Liver (tissue), 9 donors: ENCODE data around the gene MLLT3. TPM values are rescaled to one million over a fixed set of nuclear protein-coding genes. Genes with fewer than 3 reads are reported as not detected.

Experiments
- DNase-seq: peaks from one replicate; pipeline ENCODE4 v3.0.0-alpha.2; 2017; ENCODE audit warnings: low spot score
- H3K27ac ChIP-seq, 2 donors: one replicate each; pipeline ENCODE4 v1.7.0; 2013; ENCODE audit warnings: inconsistent platforms in 2 of 2, low read length in 2 of 2, control low read depth in 1 of 2, low read depth in 1 of 2, mild to moderate bottlenecking in 1 of 2
- H3K27me3 ChIP-seq, 4 donors: one replicate each; pipeline versions ENCODE4 v1.6.1 to v1.7.0; 2013; ENCODE audit warnings: low read length in 3 of 4, inconsistent platforms in 1 of 4, mild to moderate bottlenecking in 1 of 4, moderate library complexity in 1 of 4; ENCODE audit not compliant: control insufficient read depth in 4 of 4, insufficient read depth in 4 of 4
- H3K36me3 ChIP-seq, 4 donors: one replicate each; pipeline versions ENCODE4 v1.6.1 to v1.7.0; 2013; ENCODE audit warnings: low read length in 3 of 4, mild to moderate bottlenecking in 3 of 4, low read depth in 1 of 4, moderate library complexity in 1 of 4; ENCODE audit not compliant: control insufficient read depth in 4 of 4, insufficient read depth in 3 of 4
- H3K4me1 ChIP-seq, 4 donors: one replicate each; pipeline versions ENCODE4 v1.6.1 to v1.7.0; 2013; ENCODE audit warnings: low read length in 3 of 4, mild to moderate bottlenecking in 3 of 4, moderate library complexity in 1 of 4; ENCODE audit not compliant: control insufficient read depth in 4 of 4, insufficient read depth in 4 of 4
- H3K4me3 ChIP-seq, 3 donors: one replicate each; pipeline versions ENCODE4 v1.6.1 to v1.7.0; 2013; ENCODE audit warnings: low read length in 3 of 3, control low read depth in 1 of 3, low read depth in 1 of 3, mild to moderate bottlenecking in 1 of 3
- H3K9ac ChIP-seq, 2 donors: one replicate each; pipeline ENCODE4 v1.7.0; 2013; ENCODE audit warnings: low read length in 2 of 2, mild to moderate bottlenecking in 2 of 2, moderate library complexity in 2 of 2, control low read depth in 1 of 2, low read depth in 1 of 2
- H3K9me3 ChIP-seq, 4 donors: one replicate each; pipeline versions ENCODE4 v1.6.1 to v1.7.0; 2013; ENCODE audit warnings: low read length in 3 of 4; ENCODE audit not compliant: control insufficient read depth in 4 of 4
- FOXA1 ChIP-seq: IDR thresholded peaks from 2 replicates; pipeline ENCODE4 v1.6.1; 2016; ENCODE audit warnings: antibody characterized with exemption
- GABPA ChIP-seq, 2 donors: IDR thresholded peaks in 1 of 2; conservative IDR thresholded peaks in 1 of 2; 2 replicates each; pipeline ENCODE4 v1.6.1; 2016; ENCODE audit warnings: antibody characterized with exemption in 2 of 2, mild to moderate bottlenecking in 1 of 2, moderate library complexity in 1 of 2
- HNF4A ChIP-seq, 2 donors: conservative IDR thresholded peaks; 2 replicates each; pipeline ENCODE4 v1.6.1; 2016; ENCODE audit warnings: antibody characterized with exemption in 2 of 2, mild to moderate bottlenecking in 2 of 2
- HNF4G ChIP-seq: IDR thresholded peaks from 2 replicates; pipeline ENCODE4 v1.6.1; 2016; ENCODE audit warnings: antibody characterized with exemption
- JUND ChIP-seq, 2 donors: IDR thresholded peaks; 2 replicates each; pipeline ENCODE4 v1.6.1; 2016; ENCODE audit warnings: antibody characterized with exemption in 2 of 2
- NR2F2 ChIP-seq: IDR thresholded peaks from 2 replicates; pipeline ENCODE4 v1.6.1; 2016; ENCODE audit warnings: antibody characterized with exemption
- RAD21 ChIP-seq, 2 donors: IDR thresholded peaks; 2 replicates each; pipeline ENCODE4 v1.6.1; 2016; ENCODE audit warnings: antibody characterized with exemption in 2 of 2, mild to moderate bottlenecking in 2 of 2
- RXRA ChIP-seq, 2 donors: IDR thresholded peaks; 2 replicates each; pipeline ENCODE4 v1.6.1; 2017 to 2018; ENCODE audit warnings: antibody characterized with exemption in 2 of 2, mild to moderate bottlenecking in 1 of 2
- SP1 ChIP-seq: IDR thresholded peaks from 2 replicates; pipeline ENCODE4 v1.6.1; 2018; ENCODE audit warnings: antibody characterized with exemption, mild to moderate bottlenecking
- TAF1 ChIP-seq: conservative IDR thresholded peaks from 2 replicates; pipeline ENCODE4 v1.6.1; 2016; ENCODE audit warnings: antibody characterized with exemption, mild to moderate bottlenecking
- YY1 ChIP-seq: IDR thresholded peaks from 2 replicates; pipeline ENCODE4 v1.6.1; 2016; ENCODE audit warnings: antibody characterized with exemption, mild to moderate bottlenecking
- WGBS: extraction: QIAGEN DNeasy Blood & Tissue Kit; methylation state at CpG from one replicate; pipeline ENCODE4 v1.1.7; 2013; 5-methylcytosine and 5-hydroxymethylcytosine counted together
- polyA plus RNA-seq, 2 donors: library from polyadenylated mRNA; stranded (reverse) in 1 of 2; unstranded in 1 of 2; fragments of 200-250 nt in 1 of 2; fragments of >200 nt in 1 of 2; fragmentation: Nextera tagmentation in 1 of 2; extraction: Ambion mirVana in 1 of 2; gene quantifications; one replicate each; pipeline versions ENCODE4 v1.2.1 to v1.2.3, GENCODE V29; 2013 to 2015
- total RNA-seq, 2 donors: library from RNA; depleted of rRNA; stranded (reverse); fragments of >200 nt; gene quantifications; one replicate each; pipeline ENCODE4 v1.2.3, GENCODE V29; 2014
- TF ChIP-seq, protein P1 (sequence below): fragments of 150-350 bp; IDR thresholded peaks from 2 replicates; pipeline ENCODE4 v1.5.1; 2017; ENCODE audit warnings: improper control_type of control experiment, low read depth, low read length; ENCODE audit not compliant: missing input control
- TF ChIP-seq, protein P2 (sequence below): IDR thresholded peaks from 2 replicates; pipeline ENCODE4 v1.6.1; 2016; ENCODE audit warnings: antibody characterized with exemption, mild to moderate bottlenecking
- TF ChIP-seq, protein P3 (sequence below): IDR thresholded peaks from 2 replicates; pipeline ENCODE4 v1.6.1; 2016; ENCODE audit warnings: antibody characterized with exemption
- TF ChIP-seq, protein P4 (sequence below): IDR thresholded peaks from 2 replicates; pipeline ENCODE4 v1.6.1; 2016; ENCODE audit warnings: antibody characterized with exemption
- TF ChIP-seq, protein P5 (sequence below): IDR thresholded peaks from 2 replicates; pipeline ENCODE4 v1.6.1; 2016; ENCODE audit warnings: antibody characterized with exemption
- donor health status: healthy.
- donor health status: healthy.
- donor health status: healthy.
- donor health status: healthy.
- donor health status: healthy.

MLLT3 gene
- total and polyA plus RNA-seq, 4 donors, result 0.79 to 25.5 (median 1.3) TPM

DNA sequence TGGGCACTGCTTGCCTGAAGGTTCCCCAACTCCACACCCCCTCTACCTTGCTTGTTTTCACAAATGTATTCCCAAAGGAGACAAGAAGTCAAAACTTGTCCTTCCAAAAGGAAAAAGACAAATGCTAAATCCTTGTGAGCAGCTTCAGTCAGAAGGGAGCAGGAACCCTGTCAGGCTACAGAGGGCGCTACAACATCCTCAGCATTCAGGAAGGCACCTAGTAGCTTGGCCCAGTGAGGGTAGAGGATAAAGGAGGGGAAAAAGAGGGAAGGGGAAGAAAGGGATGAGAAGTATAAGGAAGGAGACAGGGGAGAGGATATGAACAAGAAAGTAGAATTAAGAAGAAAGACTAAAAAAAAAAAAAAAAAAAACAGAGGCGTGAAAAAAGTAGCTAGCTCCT is 97.5 kb downstream of the MLLT3 start:
- Histone ChIP-seq H3K4me1 (peaks cover 0 to 3% (median 0%) of the 10 kb centered on the region in 4 donors), H3K9me3 (no peaks in the 10 kb centered on the region), H3K9ac (no peak overlapping the region), H3K36me3 (no peaks in the 10 kb centered on the region), H3K4me3 (no peak overlapping the region), H3K27ac (no peak overlapping the region), H3K27me3 (no peaks in the 10 kb centered on the region)
- 80% methylated on average over 2 of the region's 2 CpGs for WGBS
- TF ChIP-seq TAF1 (no peak), JUND (IDR thresholded peaks at IDR 0.05) (no peak), HNF4A (conservative IDR thresholded peaks at IDR 0.05) (no peak), RAD21 (IDR thresholded peaks at IDR 0.05) (no peak), SP1 (no peak), NR2F2 (no peak), HNF4G (no peak)
- TF ChIP-seq, protein P1, sequence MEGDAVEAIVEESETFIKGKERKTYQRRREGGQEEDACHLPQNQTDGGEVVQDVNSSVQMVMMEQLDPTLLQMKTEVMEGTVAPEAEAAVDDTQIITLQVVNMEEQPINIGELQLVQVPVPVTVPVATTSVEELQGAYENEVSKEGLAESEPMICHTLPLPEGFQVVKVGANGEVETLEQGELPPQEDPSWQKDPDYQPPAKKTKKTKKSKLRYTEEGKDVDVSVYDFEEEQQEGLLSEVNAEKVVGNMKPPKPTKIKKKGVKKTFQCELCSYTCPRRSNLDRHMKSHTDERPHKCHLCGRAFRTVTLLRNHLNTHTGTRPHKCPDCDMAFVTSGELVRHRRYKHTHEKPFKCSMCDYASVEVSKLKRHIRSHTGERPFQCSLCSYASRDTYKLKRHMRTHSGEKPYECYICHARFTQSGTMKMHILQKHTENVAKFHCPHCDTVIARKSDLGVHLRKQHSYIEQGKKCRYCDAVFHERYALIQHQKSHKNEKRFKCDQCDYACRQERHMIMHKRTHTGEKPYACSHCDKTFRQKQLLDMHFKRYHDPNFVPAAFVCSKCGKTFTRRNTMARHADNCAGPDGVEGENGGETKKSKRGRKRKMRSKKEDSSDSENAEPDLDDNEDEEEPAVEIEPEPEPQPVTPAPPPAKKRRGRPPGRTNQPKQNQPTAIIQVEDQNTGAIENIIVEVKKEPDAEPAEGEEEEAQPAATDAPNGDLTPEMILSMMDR, result no peak
- TF ChIP-seq, protein P2, sequence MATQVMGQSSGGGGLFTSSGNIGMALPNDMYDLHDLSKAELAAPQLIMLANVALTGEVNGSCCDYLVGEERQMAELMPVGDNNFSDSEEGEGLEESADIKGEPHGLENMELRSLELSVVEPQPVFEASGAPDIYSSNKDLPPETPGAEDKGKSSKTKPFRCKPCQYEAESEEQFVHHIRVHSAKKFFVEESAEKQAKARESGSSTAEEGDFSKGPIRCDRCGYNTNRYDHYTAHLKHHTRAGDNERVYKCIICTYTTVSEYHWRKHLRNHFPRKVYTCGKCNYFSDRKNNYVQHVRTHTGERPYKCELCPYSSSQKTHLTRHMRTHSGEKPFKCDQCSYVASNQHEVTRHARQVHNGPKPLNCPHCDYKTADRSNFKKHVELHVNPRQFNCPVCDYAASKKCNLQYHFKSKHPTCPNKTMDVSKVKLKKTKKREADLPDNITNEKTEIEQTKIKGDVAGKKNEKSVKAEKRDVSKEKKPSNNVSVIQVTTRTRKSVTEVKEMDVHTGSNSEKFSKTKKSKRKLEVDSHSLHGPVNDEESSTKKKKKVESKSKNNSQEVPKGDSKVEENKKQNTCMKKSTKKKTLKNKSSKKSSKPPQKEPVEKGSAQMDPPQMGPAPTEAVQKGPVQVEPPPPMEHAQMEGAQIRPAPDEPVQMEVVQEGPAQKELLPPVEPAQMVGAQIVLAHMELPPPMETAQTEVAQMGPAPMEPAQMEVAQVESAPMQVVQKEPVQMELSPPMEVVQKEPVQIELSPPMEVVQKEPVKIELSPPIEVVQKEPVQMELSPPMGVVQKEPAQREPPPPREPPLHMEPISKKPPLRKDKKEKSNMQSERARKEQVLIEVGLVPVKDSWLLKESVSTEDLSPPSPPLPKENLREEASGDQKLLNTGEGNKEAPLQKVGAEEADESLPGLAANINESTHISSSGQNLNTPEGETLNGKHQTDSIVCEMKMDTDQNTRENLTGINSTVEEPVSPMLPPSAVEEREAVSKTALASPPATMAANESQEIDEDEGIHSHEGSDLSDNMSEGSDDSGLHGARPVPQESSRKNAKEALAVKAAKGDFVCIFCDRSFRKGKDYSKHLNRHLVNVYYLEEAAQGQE, result no peak
- TF ChIP-seq, protein P3, sequence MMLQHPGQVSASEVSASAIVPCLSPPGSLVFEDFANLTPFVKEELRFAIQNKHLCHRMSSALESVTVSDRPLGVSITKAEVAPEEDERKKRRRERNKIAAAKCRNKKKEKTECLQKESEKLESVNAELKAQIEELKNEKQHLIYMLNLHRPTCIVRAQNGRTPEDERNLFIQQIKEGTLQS, result no peak
- TF ChIP-seq, protein P4, sequence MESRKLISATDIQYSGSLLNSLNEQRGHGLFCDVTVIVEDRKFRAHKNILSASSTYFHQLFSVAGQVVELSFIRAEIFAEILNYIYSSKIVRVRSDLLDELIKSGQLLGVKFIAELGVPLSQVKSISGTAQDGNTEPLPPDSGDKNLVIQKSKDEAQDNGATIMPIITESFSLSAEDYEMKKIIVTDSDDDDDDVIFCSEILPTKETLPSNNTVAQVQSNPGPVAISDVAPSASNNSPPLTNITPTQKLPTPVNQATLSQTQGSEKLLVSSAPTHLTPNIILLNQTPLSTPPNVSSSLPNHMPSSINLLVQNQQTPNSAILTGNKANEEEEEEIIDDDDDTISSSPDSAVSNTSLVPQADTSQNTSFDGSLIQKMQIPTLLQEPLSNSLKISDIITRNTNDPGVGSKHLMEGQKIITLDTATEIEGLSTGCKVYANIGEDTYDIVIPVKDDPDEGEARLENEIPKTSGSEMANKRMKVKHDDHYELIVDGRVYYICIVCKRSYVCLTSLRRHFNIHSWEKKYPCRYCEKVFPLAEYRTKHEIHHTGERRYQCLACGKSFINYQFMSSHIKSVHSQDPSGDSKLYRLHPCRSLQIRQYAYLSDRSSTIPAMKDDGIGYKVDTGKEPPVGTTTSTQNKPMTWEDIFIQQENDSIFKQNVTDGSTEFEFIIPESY, result no peak
- TF ChIP-seq, protein P5, sequence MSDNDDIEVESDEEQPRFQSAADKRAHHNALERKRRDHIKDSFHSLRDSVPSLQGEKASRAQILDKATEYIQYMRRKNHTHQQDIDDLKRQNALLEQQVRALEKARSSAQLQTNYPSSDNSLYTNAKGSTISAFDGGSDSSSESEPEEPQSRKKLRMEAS, result no peak
- no peak for DNase-seq

DNA sequence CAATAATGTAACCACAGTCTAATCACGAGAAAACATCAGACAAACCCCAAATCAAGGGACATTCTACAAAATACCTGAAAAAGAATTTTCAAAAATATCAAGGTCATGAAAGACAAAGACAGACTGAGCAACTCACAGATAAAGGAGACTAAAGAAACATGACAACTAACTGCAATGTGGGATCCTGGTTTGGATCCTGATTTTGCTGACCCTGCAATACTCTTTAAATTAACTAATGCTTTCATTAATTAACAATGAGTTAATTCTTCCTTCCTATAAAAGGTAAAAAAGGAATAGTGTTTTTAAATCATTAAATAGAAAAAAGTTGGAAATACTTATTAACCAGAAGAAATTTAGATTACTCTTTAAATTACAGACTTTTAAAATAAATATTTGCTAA is 103.6 kb downstream of the MLLT3 start:
- H3K4me1 ChIP-seq, result no peaks in the 10 kb centered on the region
- no peaks in the 10 kb centered on the region for H3K27me3 ChIP-seq
- no peaks in the 10 kb centered on the region for H3K36me3 ChIP-seq
- H3K9me3 ChIP-seq, result no peaks in the 10 kb centered on the region
- no peak overlapping the region for H3K9ac ChIP-seq
- WGBS, result 74% methylated on average over 1 of the region's 1 CpG
- H3K27ac ChIP-seq, result no peak overlapping the region
- DNase-seq, result no peak
- H3K4me3 ChIP-seq, result no peak overlapping the region
- TF ChIP-seq RAD21 (IDR thresholded peaks at IDR 0.05), result no peak
- TF ChIP-seq JUND (IDR thresholded peaks at IDR 0.05), result no peak
- TF ChIP-seq, protein P2, result no peak
- no peak for TF ChIP-seq YY1
- no peak for TF ChIP-seq RXRA (IDR thresholded peaks at IDR 0.05)
- TF ChIP-seq, protein P1, result no peak
- TF ChIP-seq TAF1, result no peak
- no peak for TF ChIP-seq FOXA1
- TF ChIP-seq HNF4G, result no peak
- TF ChIP-seq GABPA (IDR thresholded peaks at IDR 0.05 in 1 of 2, conservative IDR thresholded peaks at IDR 0.05 in 1 of 2), result no peak
- TF ChIP-seq, protein P4, result no peak
- no peak for TF ChIP-seq HNF4A (conservative IDR thresholded peaks at IDR 0.05)
